GM12864 (cell line): ENCODE measurements around the gene RS1.

Experiments
- DNase-seq: peaks from one replicate; pipeline ENCODE4 v3.0.0-alpha.2; 2011; ENCODE audit warnings: low read depth
- H3K4me3 ChIP-seq: 2 replicates; pipeline ENCODE4 v1.5.1; 2011; ENCODE audit warnings: mild to moderate bottlenecking, low read depth, low read length, control low read depth
- TF ChIP-seq, protein P1 (sequence below): IDR thresholded peaks from 2 replicates; pipeline ENCODE4 v1.5.1; 2011; ENCODE audit warnings: low read depth, mild to moderate bottlenecking, moderate library complexity, low read length, control low read depth, inconsistent platforms; ENCODE audit errors: missing control alignments

RS1 gene

DNA sequence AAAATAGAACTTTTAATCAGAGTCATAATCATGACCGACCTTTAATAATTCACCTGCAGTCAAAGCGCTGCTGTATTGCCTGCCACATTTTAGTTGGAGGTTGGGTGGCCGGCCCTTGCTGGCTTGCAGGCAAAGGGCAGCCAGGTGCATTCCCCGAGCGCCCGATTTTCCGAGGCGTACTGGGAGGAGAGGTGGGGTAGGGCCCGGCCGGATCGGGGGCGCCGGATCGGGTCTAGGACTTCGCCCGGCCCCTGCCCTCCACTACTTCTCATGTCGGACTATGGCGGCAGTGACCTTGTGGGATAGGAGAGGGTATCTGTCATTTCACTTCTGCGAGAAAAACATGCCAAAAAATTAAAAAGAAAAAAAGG, 2.5 kb upstream of the RS1 start:
- H3K4me3 ChIP-seq, result peak overlapping the region; percentile 56
- TF ChIP-seq, protein P1, sequence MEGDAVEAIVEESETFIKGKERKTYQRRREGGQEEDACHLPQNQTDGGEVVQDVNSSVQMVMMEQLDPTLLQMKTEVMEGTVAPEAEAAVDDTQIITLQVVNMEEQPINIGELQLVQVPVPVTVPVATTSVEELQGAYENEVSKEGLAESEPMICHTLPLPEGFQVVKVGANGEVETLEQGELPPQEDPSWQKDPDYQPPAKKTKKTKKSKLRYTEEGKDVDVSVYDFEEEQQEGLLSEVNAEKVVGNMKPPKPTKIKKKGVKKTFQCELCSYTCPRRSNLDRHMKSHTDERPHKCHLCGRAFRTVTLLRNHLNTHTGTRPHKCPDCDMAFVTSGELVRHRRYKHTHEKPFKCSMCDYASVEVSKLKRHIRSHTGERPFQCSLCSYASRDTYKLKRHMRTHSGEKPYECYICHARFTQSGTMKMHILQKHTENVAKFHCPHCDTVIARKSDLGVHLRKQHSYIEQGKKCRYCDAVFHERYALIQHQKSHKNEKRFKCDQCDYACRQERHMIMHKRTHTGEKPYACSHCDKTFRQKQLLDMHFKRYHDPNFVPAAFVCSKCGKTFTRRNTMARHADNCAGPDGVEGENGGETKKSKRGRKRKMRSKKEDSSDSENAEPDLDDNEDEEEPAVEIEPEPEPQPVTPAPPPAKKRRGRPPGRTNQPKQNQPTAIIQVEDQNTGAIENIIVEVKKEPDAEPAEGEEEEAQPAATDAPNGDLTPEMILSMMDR, result no peak
- DNase-seq, result no peak

DNA sequence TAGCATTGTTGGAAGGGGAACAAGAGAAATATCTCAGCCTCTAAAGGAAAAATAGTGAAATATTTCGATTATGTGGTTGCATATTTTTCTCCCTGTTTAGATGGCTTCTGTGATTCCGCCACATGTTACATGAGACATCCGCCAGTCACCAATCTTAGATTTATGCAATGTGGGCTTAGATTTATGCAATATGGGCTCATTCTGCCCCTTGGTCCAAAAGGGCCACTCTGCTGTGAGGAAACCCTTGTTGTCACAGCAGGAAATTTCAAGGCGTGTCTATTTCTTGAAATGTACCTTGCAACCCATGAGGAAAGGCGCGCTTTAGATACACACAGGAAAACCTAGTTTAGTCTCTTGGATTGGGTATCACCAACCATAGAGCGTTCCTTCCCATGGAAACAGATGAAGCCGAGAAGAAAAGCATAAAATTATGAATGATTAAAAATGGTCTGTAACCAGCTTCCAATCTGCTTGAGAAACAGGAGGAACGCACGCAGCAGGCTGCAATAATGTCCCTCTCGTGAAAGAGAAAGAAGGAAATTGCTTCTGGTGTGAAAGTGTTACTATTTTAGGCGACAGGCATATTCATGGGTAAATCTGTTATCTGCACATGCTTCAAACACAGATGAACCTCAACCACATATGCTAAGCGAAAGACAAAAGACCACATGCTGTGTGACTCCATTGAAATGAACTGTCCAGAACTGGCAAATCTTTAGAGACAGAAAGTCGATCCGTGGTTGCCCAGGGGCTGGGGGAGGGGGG, 3.7 kb downstream of the RS1 start:
- TF ChIP-seq, protein P1, result no peak
- H3K4me3 ChIP-seq, result no peak overlapping the region
- DNase-seq, result no peak

GRCh38 chrX:18666614-18667013, 5.3 kb downstream of the RS1 start:
- DNase-seq, result no peak
- no peak overlapping the region for H3K4me3 ChIP-seq
- TF ChIP-seq, protein P1, result no peak

- TF ChIP-seq, protein P1, result no peak
- no peak for DNase-seq
Observed at GRCh38 chrX:18664947-18665346, 7.0 kb downstream of the RS1 start.

DNA sequence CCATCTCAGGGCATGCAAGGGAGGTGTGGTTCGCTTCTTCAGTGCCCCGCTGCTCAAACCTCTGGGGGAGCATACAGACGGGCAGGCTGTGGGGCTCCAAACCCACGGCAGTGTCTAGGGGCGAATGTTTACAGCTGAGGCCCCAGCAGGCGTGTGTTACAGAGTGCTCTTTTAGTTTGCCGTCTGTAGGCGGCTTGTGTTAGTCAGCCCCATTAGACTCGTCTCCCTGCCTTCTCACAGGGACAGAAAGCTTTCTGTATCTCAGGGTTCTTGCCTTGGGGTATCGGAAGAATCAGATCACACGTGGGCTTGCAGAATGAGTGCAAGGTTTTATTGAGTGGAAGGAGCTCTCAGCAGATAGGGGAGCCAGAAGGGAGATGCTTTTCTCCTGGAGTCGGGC, 10.6 kb downstream of the RS1 start:
- DNase-seq, result no peak
- H3K4me3 ChIP-seq, result no peak overlapping the region
- TF ChIP-seq, protein P1, result no peak

More at GRCh38 chrX:18664947-18665346, 7.0 kb downstream of the RS1 start:
- H3K4me3 ChIP-seq, result no peak overlapping the region

- H3K4me3 ChIP-seq, result no peak overlapping the region
- no peak for DNase-seq
- TF ChIP-seq, protein P1, result no peak
Observed at GRCh38 chrX:18654875-18655836, 16.8 kb downstream of the RS1 start.
